HepG2 (cell line): Measurements from ENCODE around the gene CCDC192. TPM values are rescaled to one million over a fixed set of nuclear protein-coding genes. Genes with fewer than 3 reads are reported as not detected.

Source experiments
- ATAC-seq: fragments of 200-7000 bp; cut with Tn5 transposase; 3 replicates; pipeline ENCODE4 v1.9.1; 2020; ENCODE audit warnings: mild to moderate bottlenecking, moderate library complexity
- BruUV-seq: library from RNA; stranded (reverse); fragments of 400-500 nt; replicated peaks from 2 replicates; lab custom pipeline; 2021; lab: Mats Ljungman, UMichigan
- CTCF ChIA-PET: fragments of 300-600 bp; formaldehyde crosslinking; extraction: SDS; loops from one replicate; lab custom pipeline; 2021; ENCODE audit warnings: low total read pairs, inconsistent platforms, low intra/inter-chr PET ratio; lab: Yijun Ruan, JAX
- POLR2A ChIA-PET: fragments of 350-600 bp; sonication (Branson Sonifier 250); formaldehyde crosslinking; loops from one replicate; lab custom pipeline; 2020; ENCODE audit warnings: antibody characterized with exemption, inconsistent platforms; lab: Yijun Ruan, JAX
- DNase-seq: peaks from one replicate; pipeline ENCODE4 v3.0.0-alpha.2; 2015; ENCODE audit warnings: low spot score
- FAIRE-seq: peaks from 3 replicates; lab custom pipeline; 2011; peaks lifted over from hg19 to GRCh38; lab: Jason Lieb, UNC
- H2AFZ ChIP-seq: one replicate; pipeline ENCODE4 v1.6.1; 2011; ENCODE audit warnings: low read length, inconsistent platforms
- H3K27ac ChIP-seq: fragments of 300-600 bp; 3 replicates; pipeline ENCODE4 v1.8.0; 2011; ENCODE audit warnings: mixed run types, mild to moderate bottlenecking, mixed read lengths, low read length, inconsistent platforms; ENCODE audit not compliant: insufficient read depth; ENCODE audit errors: extremely low read length
- H3K27me3 ChIP-seq, 2 experiments: fragments of 200-600 bp in 1 of 2; 2 replicates in 1 of 2; 3 replicates in 1 of 2; pipeline versions ENCODE4 v1.6.0 to v1.8.0; 2011; ENCODE audit warnings: low read length in 2 of 2, mild to moderate bottlenecking in 2 of 2, moderate library complexity in 2 of 2, inconsistent platforms in 1 of 2; ENCODE audit not compliant: insufficient read depth in 2 of 2, control insufficient read depth in 1 of 2
- H3K36me3 ChIP-seq, 2 experiments: fragments of 200-600 bp in 1 of 2; replicated peaks in 1 of 2; 2 replicates in 1 of 2; 3 replicates in 1 of 2; pipeline versions ENCODE4 v1.5.1 to v1.8.0; 2011; ENCODE audit warnings: low read length in 2 of 2, inconsistent platforms in 1 of 2; ENCODE audit not compliant: insufficient read depth in 2 of 2, control insufficient read depth in 1 of 2
- H3K4me1 ChIP-seq: 2 replicates; pipeline ENCODE4 v1.5.1; 2012; ENCODE audit warnings: low read length, inconsistent platforms; ENCODE audit not compliant: insufficient read depth
- H3K4me2 ChIP-seq: 2 replicates; pipeline ENCODE4 v1.6.0; 2011; ENCODE audit warnings: low read depth, low read length, inconsistent platforms
- H3K4me3 ChIP-seq, 3 experiments: fragments of 200-600 bp in 1 of 3; sonication (generic), shearing (Covaris generic) in 1 of 3; replicated peaks in 1 of 3; 2 replicates each; pipeline ENCODE4 v1.5.1; 2011 to 2016; ENCODE audit warnings: low read length in 3 of 3, inconsistent platforms in 2 of 3, low read depth in 2 of 3, mild to moderate bottlenecking in 2 of 3, control low read depth in 1 of 3, mixed read lengths in 1 of 3; ENCODE audit not compliant: insufficient read depth in 1 of 3
- H3K79me2 ChIP-seq: one replicate; pipeline ENCODE4 v1.6.1; 2011; ENCODE audit warnings: low read length, inconsistent platforms; ENCODE audit not compliant: insufficient read depth
- H3K9ac ChIP-seq: 2 replicates; pipeline ENCODE4 v1.6.0; 2011; ENCODE audit warnings: mild to moderate bottlenecking, low read depth, low read length, inconsistent platforms; ENCODE audit not compliant: insufficient read depth
- H3K9me3 ChIP-seq: 2 replicates; pipeline ENCODE4 v1.5.1; 2012; ENCODE audit warnings: mild to moderate bottlenecking, low read length
- H4K20me1 ChIP-seq: 2 replicates; pipeline ENCODE4 v1.6.0; 2011; ENCODE audit warnings: inconsistent platforms, mild to moderate bottlenecking, low read length, moderate library complexity; ENCODE audit not compliant: insufficient read depth
- FOXO1 ChIP-seq: sonication (generic); formaldehyde crosslinking; IDR thresholded peaks from 2 replicates; pipeline ENCODE4 v1.4.0; 2020; ENCODE audit warnings: missing genetic modification reagents
- GLI4 ChIP-seq: sonication (generic); formaldehyde crosslinking; IDR thresholded peaks from 2 replicates; pipeline ENCODE4 v1.5.1; 2020; ENCODE audit warnings: missing genetic modification reagents, mild to moderate bottlenecking, moderate library complexity, borderline replicate concordance
- KMT2B ChIP-seq: IDR thresholded peaks from 2 replicates; pipeline ENCODE4 v1.6.1; 2016; ENCODE audit warnings: missing genetic modification reagents, missing compliant biosample characterization
- MAZ ChIP-seq, 2 experiments: sonication (generic) in 1 of 2; formaldehyde crosslinking in 1 of 2; IDR thresholded peaks; 2 replicates each; pipeline versions ENCODE4 v1.5.0 to v1.6.1; 2012 to 2020; ENCODE audit warnings: low read depth in 2 of 2, mild to moderate bottlenecking in 2 of 2, borderline replicate concordance in 1 of 2, improper control_type of control experiment in 1 of 2, low read length in 1 of 2, missing genetic modification reagents in 1 of 2, moderate library complexity in 1 of 2
- NFYB ChIP-seq: sonication (generic); formaldehyde crosslinking; IDR thresholded peaks from 2 replicates; pipeline ENCODE4 v1.4.0; 2020; ENCODE audit warnings: missing genetic modification reagents
- SAP130 ChIP-seq: IDR thresholded peaks from 2 replicates; pipeline ENCODE4 v1.6.1; 2016; ENCODE audit warnings: low read depth
- SMARCC2 ChIP-seq: fragments of 450-650 bp; IDR thresholded peaks from 2 replicates; pipeline ENCODE4 v1.6.1; 2017; ENCODE audit warnings: antibody characterized with exemption, mild to moderate bottlenecking
- SSRP1 ChIP-seq: IDR thresholded peaks from 2 replicates; pipeline ENCODE4 v1.6.1; 2016; ENCODE audit warnings: control low read depth
- ZBTB2 ChIP-seq: sonication (generic); formaldehyde crosslinking; IDR thresholded peaks from 2 replicates; pipeline ENCODE4 v1.8.0; 2022; ENCODE audit warnings: low read depth, missing genetic modification reagents
- ZBTB37 ChIP-seq: sonication (generic); formaldehyde crosslinking; IDR thresholded peaks from 2 replicates; pipeline ENCODE4 v1.4.0; 2020; ENCODE audit warnings: mild to moderate bottlenecking, missing genetic modification reagents
- ZBTB8A ChIP-seq: sonication (generic); formaldehyde crosslinking; IDR thresholded peaks from 2 replicates; pipeline ENCODE4 v1.4.0; 2020; ENCODE audit warnings: mild to moderate bottlenecking, low read depth, missing genetic modification reagents, borderline replicate concordance
- ZGPAT ChIP-seq: IDR thresholded peaks from 2 replicates; pipeline ENCODE4 v1.6.1; 2016; ENCODE audit warnings: mild to moderate bottlenecking
- WGBS: methylation state at CpG from one replicate; pipeline ENCODE4 v1.1.6; 2017; ENCODE audit warnings: low lambda C conversion rate; 5-methylcytosine and 5-hydroxymethylcytosine counted together
- in situ Hi-C: cut with HindIII; loops from 2 replicates; pipeline ENCODE4 v1.10.0; 2017; ENCODE audit warnings: low pct_unique_long_range_greater_than_20kb; ENCODE audit not compliant: extremely low pct_ligation_motif_present
- intact Hi-C: fragments of 100-400 bp; cut with micrococcal nuclease; formaldehyde crosslinking; loops from one replicate; pipeline ENCODE4 v1.10.0; 2022; ENCODE audit not compliant: unreplicated experiment
- polyA plus RNA-seq, 8 experiments: library from polyadenylated mRNA; depleted of rRNA in 3 of 8; stranded (reverse) in 7 of 8; unstranded in 1 of 8; fragments of >200 nt; fragmentation: Illumina TruSeq in 4 of 8; extraction: Trizol in 4 of 8; gene quantifications; 2 replicates each; pipeline versions ENCODE4 v1.2.1 to v1.2.3, GENCODE V29; 2011 to 2016; ENCODE audit warnings: low read depth in 4 of 8, missing spikeins in 1 of 8, mixed read lengths in 1 of 8; ENCODE audit not compliant: insufficient read depth in 1 of 8
- total RNA-seq, 5 experiments: library from RNA; depleted of rRNA; stranded (reverse); fragments of >200 nt; fragmentation: Illumina TruSeq; extraction: Trizol; gene quantifications; 2 replicates each; pipeline ENCODE4 v1.2.3, GENCODE V29; 2016; ENCODE audit warnings: low read depth in 1 of 5
- TF ChIP-seq, protein P1 (sequence below): sonication (generic); formaldehyde crosslinking; IDR thresholded peaks from 2 replicates; pipeline ENCODE4 v1.4.0; 2020; ENCODE audit warnings: missing genetic modification reagents

Gene CCDC192
- total and polyA plus RNA-seq, 2 of the 13 experiments (the other 11 are each of a cell fraction or from before 2014, with no cell fraction given) = not detected

DNA sequence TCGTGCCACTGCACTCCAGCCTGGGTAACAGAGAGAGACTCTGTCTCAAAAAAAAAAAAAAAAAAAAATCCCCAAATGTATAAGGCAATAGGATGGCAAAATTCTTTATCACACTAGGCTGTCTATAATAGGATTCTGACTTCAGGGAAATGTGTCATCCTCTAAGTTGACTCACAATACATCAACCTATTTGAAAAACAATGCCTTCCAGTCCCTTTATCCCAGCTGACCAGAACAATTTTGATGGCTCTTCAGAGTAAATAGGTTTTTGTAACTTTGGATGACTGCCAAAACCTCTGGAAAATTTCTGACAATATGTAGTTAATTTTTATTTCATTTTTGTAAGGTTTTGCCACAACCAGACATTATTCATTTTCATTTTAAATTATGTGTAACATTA is 184.1 kb downstream of the CCDC192 start:
- no peak overlapping the region for H3K4me2 ChIP-seq
- H2AFZ ChIP-seq = no peak overlapping the region
- no peaks in the 10 kb centered on the region for H3K36me3 ChIP-seq
- H3K27me3 ChIP-seq = no peaks in the 10 kb centered on the region; a peak in 1 of 5 replicates
- H3K27ac ChIP-seq = no peak overlapping the region
- no peaks in the 10 kb centered on the region for H3K79me2 ChIP-seq
- no peaks in the 10 kb centered on the region for H3K9me3 ChIP-seq
- WGBS = 56% methylated on average over 1 of the region's 1 CpG
- intact Hi-C loops = no loop called here
- no peaks in the 10 kb centered on the region; the same call in 1 of the 2 replicates for H3K4me1 ChIP-seq
- no TSS peak for BruUV-seq
- H3K9ac ChIP-seq = no peak overlapping the region
- DNase-seq (no peak), FAIRE-seq (no peak), ATAC-seq (no peak)
- no peak overlapping the region for H3K4me3 ChIP-seq
- CTCF ChIA-PET = no interaction called here
- TF ChIP-seq SMARCC2 = no peak
- POLR2A ChIA-PET = no interaction called here
- no peaks in the 10 kb centered on the region for H4K20me1 ChIP-seq
- in situ Hi-C loops = loop anchor here (25.0 kb wide), 1 partner anchor 200 kb away; the partner anchor contains the start of gene SLC12A2

GRCh38 chr5:127891942-127892341 is 188.8 kb downstream of the CCDC192 start:
- in situ Hi-C loops (loop anchor here (25.0 kb wide), 1 partner anchor 195 kb away; the partner anchor contains the start of gene SLC12A2), intact Hi-C loops (no loop called here)
- H3K79me2 ChIP-seq = no peaks in the 10 kb centered on the region
- H3K27ac ChIP-seq = no peak overlapping the region
- DNase-seq (no peak), FAIRE-seq (no peak), ATAC-seq (no peak)
- peaks cover 0 to 5% of the 10 kb centered on the region in 2 experiments; a peak in 2 of 5 replicates for H3K27me3 ChIP-seq
- H3K9me3 ChIP-seq = no peaks in the 10 kb centered on the region
- H4K20me1 ChIP-seq = no peaks in the 10 kb centered on the region
- ChIA-PET POLR2A (no interaction called here), CTCF (no interaction called here)
- BruUV-seq = no TSS peak
- H3K9ac ChIP-seq = no peak overlapping the region
- peaks cover 4% of the 10 kb centered on the region; the same call in 1 of the 2 replicates for H3K4me1 ChIP-seq
- H3K4me2 ChIP-seq = no peak overlapping the region
- 52% methylated on average over 1 of the region's 1 CpG for WGBS
- no peak overlapping the region for H3K4me3 ChIP-seq
- no peak overlapping the region for H2AFZ ChIP-seq
- H3K36me3 ChIP-seq = no peaks in the 10 kb centered on the region
- TF ChIP-seq FOXO1 (CRISPR knock-in tag) (no peak), ZBTB2 (CRISPR knock-in tag) (no peak), ZGPAT (CRISPR knock-in tag) (no peak), MAZ (IDR thresholded peaks at IDR 0.05; ENCODE audit: borderline replicate concordance, low read depth, low read length) (no peak), MAZ (CRISPR knock-in tag; IDR thresholded peaks at IDR 0.05; ENCODE audit: low read depth) (no peak), GLI4 (CRISPR knock-in tag) (no peak), KMT2B (CRISPR knock-in tag) (no peak), SSRP1 (CRISPR knock-in tag) (no peak), ZBTB8A (CRISPR knock-in tag) (no peak), SAP130 (no peak), ZBTB37 (no peak), NFYB (CRISPR knock-in tag) (no peak)
- TF ChIP-seq, protein P1, sequence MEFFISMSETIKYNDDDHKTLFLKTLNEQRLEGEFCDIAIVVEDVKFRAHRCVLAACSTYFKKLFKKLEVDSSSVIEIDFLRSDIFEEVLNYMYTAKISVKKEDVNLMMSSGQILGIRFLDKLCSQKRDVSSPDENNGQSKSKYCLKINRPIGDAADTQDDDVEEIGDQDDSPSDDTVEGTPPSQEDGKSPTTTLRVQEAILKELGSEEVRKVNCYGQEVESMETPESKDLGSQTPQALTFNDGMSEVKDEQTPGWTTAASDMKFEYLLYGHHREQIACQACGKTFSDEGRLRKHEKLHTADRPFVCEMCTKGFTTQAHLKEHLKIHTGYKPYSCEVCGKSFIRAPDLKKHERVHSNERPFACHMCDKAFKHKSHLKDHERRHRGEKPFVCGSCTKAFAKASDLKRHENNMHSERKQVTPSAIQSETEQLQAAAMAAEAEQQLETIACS (CRISPR knock-in tag) = no peak
